Stimulated activated CD4-positive, alpha-beta T cell treated with anti-CD3 and anti-CD28 coated beads, Interleukin-1b, Interleukin-23, amount 100 ng/mL, for 1 hour (primary cell): ENCODE results near the gene STK33.

Experiments
- DNase-seq, 2 donors: peaks; one replicate each; pipeline ENCODE4 v3.0.0-alpha.2; 2020; ENCODE audit warnings: low read depth in 2 of 2

STK33 gene

DNA sequence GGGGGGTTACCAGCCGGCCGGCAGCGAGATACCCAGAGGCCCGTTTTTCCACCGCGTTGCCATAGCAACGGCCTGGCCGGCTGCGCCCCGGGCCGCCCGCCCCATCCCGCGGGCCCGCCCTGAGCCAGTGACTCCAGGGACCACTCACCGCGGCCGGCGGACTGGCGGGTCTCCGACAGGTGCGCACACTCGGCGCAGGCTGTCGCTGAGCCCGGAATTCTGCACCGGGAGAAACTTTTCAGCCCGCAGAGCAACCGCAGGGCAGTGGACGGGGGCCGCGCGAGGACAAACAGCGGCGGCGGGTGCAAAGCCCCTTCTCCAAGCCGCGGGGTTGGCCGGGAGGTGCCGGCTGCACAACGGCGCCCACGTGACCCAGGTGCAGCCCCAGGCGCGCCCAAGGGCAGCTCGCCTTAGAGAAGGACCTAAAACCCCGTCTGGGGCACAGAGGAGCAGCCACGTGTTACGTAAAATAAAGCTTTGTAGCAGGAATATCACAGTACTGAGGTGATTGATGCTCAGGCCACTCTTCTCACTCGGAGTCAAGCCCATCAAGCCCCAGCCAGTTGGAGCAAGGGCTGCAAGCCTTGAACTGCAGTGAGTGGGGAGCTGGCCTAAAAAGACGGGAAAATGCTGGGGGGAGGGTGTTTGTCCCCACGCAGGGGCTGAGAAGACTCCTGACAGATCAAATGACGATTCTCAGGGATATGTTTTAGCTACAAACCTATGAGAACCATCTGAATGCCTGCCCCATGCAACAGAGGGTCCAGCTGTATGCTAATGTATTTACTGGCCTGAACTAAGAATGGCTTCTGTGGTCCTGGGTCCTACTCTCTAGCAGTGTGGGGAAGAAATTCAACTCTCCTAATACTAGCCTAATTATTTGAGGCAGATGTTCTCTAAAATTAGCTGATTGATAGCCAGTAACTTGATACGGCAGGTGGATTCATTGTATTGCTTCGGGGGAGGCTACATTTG is at the start of gene STK33:
Gene STK33, minus strand, starts transcription at position 294 of the 975 bp plus-strand sequence. CDS start 119,323 bp downstream, outside the sequence.
- DNase-seq: no peak

DNA sequence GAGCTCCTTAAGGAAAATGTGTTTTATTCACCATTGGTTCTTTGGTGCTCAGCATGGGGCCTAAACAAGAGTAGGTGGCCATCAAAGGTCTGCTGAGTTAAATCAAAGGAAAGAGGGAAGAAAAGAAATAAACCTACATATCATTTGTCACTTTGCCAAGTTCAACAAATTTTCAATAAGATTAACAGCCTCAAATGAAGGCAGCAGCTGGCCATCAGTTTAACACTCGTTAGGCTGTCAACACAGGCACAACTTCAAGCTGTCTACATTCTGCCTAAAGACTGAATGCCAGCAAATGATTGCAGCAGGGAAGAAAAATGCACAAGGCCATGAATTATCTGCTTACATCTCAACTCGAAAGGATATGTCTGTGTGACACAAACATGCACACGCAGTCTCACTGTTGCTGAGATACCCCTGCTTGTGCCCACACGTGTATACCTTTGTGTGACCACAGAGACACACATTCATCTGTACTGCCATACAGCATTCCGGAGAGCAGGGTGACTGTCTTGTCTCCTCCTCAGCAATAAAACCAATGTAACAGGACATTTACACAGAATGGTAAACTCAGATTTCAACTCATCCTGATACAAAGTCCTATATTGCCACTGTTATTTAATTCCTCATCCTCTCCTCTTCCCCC is 48.3 kb upstream of the STK33 start:
- DNase-seq: no peak

DNA sequence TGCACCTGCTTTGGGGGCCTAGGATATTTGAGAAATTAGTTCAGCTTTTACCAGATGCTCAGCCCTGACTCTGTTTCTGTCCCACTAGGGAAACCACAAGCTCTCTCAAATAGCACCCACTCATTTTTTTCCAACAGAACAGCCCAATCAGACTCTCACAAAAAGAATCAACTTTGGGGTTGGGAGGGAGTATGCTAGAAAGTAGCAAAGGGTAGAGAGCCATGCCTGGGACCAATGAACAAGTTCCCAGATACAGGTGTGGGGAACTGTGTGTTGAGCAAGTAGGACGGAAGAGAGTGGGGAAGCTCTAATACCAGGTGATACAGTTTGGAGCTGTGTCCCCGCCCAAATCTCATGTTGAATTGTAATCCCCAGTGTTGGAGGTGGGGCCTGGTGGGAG is 47.3 kb upstream of the STK33 start:
- no peak for DNase-seq

DNA sequence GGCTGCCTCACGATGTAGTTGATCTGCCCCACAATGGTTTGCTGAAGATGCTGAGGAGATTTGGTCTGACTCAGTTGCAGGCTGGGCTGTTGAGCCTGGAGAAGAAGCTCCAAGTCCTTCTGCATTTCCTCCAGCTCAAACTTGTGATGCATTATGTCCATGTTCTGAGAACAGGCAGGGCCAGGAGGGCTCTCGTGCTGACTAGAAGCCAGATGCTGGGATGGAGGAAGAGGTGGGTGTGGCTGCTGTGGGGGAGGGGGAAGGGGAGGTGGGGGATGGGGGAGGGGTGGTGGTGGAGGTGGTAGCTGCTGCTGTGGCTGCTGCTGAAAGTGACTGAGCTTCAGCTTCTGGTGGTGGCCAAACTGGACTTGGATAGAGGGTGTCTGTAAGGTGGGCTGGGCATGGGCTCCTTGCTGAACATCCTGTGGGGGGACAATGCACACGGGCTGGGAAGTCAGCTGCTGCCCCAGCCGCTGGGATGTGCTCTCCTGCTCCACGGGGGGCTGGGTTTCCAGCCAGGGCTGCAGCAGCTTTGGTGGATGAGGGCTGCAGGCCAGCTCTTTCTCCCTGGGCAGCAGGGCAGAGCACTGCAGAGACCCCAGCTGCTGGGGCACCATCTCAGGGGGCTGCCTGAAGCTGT is 46.4 kb upstream of the STK33 start:
- no peak for DNase-seq

DNA sequence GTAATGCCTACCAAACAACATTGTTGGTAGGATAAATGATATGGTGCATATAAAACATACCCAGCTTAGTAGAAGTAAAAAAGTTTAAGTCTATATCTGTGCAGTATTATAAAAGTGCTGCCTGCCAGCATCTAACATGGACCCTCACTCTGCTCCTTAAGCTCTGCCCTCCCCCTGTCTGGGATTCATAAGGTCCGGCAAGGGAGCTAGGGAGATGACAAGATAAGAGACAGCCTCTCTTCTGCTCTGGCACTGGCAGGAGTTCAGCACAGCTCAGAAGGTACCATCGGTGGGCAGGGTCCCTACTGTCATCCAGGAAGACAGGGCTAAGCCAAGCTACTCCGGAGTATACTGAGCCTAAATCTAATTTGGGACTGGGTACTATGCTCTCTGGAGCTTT is 45.6 kb upstream of the STK33 start:
- DNase-seq: no peak

DNA sequence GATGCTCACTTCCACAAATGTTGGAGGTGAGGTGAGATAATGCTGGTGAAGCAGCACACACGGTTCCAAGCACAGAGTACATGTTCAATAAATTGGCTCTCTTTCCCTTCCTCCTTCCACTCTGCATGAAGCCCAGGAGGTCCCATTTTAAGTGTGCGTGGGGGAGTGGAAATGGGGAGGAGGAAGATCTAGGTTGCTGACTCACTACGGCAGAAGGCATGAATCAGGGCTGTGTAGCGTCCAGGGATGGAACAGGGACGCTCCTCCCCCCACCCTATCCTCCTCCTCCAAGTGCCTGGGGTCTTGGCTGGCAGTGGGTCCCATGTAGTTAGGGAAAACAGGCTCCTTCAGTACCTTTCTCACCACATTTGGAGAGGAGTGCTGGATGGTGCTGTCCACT is 44.3 kb upstream of the STK33 start:
- no peak for DNase-seq

DNA sequence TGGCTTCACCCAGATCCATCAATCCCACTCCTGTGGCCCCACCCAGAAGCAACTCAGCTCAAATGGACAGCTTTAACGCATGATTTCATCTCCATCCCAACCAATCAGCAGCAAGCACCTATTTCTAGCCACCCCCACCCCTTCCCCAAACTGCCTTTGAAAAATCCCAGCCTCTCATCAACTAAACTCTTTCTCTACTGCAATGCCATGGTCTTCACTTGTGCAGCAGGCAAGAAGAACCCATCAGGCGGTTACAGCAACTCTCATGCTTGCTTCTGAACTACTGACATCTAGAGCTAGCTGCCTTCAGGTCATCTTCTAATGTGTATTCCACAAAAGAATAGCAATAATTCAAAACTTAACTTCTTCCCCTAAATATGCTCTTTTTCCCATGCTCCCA is 42.1 kb upstream of the STK33 start:
- DNase-seq: no peak

DNA sequence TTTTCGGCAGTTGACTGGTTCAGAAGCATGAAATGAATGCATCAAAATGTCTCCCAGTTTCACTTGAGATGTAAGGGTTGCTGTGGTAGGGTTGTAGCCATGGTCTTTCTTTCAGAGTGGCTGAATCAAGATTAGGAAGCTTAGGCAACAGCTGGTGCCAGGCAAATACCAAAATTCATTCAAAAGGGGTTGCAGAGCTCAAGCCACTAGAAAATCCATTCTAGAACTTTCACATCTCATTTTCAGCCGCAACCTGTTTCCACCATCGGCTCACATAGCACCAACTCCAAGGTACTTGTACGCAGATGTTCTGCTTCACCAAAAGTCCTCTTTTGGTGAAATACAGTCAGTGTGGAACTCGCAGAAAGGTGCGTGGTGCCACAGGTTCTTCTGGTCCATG is 40.5 kb upstream of the STK33 start:
- DNase-seq: no peak

DNA sequence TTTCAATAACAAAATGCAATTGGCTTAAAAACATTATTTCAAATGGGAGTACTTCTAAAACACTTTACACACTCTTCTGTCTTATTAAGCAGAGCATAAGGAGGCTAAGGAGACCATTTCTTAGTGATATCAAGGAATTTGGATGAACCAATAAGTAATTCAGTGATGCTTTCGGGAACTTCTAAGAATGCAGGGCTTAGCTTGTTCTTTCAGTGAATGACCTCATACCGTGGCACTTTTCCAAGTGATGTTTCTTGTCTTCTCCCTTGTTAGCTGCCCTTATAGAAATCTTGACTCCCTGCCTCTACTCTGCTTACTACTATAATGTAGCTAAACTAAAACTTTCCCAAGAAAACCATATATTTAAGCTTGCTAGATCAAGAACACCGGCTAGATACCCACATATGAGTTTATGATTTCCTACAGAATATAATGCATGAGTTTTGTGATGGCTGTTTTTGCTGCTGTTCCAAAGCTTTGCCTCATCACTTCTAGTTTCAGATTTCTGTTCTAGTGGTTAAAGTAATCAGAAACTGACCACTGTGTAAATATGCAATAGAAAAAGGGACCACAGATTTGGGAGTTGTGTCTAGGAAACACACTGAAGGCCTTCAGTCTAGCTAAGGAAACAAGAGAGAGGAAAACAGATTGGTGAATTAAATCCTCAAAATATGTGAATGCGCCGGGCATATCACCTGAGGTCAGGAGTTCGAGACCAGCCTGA is 37.5 kb upstream of the STK33 start:
- no peak for DNase-seq

DNA sequence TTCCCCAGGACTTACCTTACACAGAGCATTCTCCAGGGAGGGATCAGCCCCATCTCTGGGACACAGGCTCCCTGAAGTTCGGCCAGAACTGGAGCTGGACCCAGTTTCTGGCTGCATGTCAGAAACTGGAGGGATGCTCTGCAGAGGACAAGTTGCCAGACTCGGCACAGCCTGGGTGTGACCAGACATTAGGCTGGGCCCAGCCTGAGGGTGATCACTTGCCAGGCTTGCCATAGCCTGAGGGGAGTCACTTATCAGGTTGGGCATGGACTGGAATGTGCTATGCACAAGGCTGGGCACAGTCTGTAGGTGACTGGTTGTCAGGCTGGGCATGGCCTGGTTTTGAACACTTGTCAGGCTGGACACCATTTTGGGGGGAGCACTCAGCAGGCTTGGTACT is 30.7 kb upstream of the STK33 start:
- DNase-seq: no peak

DNA sequence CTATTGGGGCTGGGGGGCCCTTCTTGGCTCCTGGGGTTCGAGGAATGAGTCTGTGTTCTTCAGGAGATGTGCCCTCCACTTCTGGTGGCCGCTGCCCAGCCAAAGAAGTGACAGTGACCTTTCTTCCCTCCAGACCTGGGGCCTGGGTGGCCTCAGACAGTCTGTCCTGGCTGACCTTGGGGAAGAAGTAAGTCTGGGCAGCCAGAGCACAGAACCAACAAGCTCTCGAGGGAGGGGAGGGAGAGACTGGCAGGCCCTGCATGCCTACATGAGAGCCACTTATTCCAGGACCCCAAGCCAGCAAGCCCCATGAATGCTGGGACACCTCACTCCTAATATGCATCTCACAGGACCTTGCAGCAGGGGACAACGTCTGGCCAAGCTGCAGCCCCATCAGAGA is 27.1 kb upstream of the STK33 start:
- DNase-seq: no peak

DNA sequence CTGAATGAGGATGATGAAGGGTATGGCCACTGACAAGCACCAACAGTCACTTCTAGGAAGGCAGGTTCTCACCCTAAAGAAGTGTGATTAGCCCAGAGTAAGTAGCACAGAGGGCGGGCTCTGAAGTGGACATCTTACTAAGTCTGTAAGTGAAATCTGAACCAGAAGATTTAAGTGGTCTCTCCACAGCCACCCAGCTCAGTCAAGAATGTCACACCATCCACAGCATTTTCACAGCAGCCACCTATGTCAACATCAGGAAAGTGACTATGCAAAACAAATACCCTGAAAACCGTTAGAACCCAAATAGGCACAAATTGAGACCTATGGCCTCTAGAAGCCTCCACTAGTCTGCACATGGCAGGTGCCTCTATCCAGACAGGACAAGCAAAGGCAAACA is 23.0 kb upstream of the STK33 start:
- no peak for DNase-seq

DNA sequence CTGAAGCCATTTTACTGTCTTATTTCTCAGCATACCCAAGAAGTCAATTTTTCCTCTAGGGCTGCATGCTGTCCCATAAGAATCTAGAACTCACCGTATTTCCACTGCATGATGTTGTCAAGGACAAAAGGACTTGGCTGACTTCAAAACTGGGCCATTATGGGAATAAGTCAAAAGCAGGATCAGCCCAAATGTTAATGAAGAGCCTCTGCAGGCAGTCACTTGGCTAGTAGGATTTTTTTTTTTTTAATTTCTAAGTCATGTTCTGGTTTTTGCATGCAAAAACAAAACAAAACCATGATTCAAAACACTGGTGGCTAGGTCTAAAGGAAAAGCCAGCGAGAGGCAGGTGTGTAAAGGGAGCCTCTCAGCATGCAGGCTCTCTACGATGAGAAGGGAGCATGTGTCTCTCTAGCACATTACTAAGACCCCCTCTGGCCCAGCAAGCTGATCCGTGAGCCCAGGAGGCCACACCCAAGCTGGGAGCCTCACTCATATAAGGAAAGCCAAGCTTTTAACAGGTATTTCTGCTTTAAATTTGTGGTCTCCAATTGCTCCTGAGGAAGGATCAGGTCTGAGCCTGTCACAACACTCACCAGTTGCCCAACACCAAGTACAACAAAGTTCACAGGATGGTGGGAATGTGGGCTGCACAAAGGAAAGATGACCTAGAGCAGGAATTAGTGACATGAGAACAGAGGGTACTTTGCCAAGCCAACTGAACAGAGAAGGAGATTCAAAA is 21.4 kb upstream of the STK33 start:
- DNase-seq: no peak

DNA sequence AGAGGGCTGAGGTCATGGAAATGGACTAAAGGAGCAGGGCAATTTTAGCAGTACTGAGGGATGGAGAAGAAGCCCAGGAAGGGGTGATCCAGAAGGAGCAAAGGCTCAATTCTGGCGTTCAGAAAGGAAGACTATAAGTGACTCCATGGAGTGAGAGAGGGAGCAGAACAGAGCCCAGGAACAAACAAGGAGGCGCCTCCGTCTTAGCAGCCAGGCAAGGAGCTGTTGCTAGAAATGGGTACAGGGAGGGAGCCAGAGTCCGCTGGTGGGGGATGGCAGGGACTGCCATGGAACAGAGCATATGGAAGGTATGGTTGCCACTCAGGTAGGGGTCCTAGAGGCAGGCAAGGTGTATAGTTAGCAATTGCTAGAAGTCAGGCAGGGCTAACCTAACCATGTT is 20.5 kb upstream of the STK33 start:
- DNase-seq: no peak

DNA sequence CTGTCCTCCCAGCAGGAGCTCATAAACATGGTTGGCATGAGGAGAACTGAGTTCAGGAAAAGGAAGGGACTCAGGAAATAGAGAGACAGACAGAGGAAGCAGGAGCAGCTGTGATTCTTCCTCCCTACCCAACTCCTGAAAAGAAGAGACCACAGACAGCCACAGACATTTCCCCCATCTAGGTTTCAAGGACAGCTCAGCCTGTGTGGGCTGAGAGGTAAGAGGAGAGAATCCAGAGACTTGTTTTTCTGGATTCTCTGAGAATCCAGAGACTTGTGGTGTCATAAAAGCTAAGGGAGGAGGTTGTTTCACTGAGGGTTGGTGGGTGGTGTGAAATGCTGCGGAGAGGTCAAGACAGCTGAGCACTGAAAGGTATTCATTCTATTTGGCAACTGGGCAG is 19.0 kb upstream of the STK33 start:
- DNase-seq: no peak

DNA sequence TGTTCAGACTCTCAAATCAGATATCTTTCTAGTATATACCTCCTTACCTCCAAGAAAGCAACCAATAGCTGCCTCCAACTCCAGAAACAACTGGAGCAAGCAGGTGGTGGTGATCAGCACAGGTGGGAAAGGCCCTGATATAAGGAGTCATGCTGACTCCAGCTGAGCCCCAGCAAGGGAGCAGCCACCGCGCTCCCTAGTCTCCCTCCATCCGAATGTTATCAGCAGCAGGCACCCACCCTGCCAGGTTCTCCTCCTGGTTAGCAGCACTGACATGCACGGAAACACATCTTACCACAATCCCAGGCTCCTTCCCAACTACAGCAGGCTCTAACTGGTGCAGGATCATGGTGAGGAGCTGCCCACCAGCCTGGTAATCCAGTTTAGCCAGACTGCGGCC is 18.5 kb upstream of the STK33 start:
- DNase-seq: no peak

DNA sequence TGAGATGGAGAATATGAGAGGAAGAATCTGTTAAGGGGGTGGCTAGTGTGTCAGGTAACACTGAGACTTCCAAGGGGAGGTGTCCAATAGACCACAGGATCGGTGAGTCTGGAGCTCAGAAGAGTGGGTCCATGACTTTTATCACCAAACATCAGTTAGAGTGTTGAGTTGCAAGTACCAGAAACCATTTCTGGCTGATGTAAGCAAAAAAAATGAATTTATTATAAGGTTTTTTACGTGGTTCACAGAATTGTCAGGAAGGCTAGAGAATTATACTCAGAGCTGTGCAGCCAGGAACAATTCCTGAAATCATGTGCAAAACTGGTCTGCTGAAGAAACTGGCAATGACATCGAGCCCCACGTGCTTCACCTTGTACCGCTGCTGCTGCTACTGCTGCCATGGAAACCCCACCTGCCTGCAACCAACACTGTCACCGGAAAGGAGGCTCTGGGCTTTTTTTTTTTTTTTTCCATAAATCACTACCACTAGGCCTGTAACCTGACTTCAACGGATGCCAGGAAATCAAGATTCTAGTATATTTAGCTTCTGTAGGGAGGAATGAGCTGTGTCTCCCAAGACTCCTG is 16.6 kb upstream of the STK33 start:
- DNase-seq: no peak

DNA sequence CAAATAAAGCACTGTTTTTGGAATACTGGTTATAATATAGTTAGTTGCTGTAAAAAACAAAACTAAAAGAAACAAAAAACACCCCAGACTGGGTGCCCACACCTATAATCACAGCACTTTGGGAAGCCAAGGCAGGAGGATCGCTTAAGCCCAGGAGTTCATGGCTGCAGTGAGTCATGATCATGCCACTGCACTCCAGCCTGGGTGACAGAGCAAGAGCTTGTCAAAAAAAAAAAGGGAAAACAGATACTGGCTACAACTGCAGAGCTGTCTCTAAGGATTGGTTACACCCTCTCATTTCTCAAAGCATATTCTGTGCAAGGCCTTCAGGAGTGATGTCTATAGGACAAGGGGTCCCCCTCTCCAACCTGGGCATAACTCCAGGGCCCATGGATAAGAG is 14.6 kb upstream of the STK33 start:
- no peak for DNase-seq

DNA sequence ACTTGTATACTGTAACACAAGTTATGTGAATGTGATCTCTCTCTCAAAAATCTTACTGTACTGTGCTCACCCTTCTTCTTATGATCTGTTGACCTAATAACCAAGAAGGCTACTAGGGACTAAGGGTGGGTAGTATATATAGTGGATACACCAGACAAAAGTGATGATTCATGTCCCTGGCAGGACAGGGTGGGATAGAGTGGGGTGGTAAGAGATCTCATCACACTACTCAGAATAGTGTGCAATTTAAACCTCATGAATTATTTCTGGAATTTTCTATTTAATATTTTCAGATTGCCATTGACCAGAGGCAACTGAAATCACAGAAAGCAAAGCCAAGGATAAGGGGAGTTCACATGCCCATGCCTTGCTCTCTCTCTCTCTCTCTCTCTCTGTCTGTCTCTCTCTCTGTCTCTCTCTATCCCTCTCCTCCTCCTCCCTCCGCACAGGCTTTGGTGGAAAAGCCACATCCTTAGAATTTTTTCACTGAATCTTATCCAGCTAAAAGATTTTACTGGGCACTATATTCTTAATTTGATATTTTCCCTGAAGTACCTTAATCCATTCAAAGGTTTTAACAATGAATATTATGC is 12.0 kb upstream of the STK33 start:
- no peak for DNase-seq

DNA sequence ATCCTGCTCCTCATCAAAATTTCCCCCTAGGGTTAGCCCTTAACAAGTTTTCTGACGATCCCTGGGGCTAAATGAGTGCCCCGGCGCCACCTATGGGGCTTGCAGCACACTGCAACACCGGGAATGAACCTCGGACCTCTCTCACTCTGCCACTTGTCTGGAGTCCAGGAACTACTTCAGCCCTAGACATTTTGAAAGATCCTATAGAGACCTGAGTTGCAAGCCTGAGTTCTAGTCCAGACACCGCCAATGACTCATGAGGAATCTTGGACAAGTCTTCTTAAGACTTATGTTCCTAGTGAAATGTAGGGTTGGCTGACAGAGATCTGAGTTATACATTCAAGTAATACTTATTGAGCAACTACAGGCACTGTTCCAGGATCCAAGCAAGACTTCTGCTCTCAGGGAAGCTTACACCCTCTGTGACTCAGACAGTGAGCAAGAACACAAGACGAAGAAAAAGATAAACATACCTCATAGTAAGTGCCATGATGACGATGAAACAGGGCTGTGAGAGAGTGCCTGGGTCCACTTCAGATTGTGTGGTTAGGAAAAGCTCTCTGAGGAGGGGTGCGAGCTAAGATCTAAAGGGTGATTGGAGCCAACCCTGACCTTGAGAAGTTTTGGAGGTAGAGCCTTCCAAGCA is 10.2 kb upstream of the STK33 start:
- no peak for DNase-seq
